ENCODE results near the gene ADAMTSL3. TPM values are rescaled to one million over a fixed set of nuclear protein-coding genes. Genes with fewer than 3 reads are reported as not detected.

Gene ADAMTSL3
- total and polyA plus RNA-seq, 2 of the 4 experiments (the other 2 are of a cell fraction): under 0.01 to 0.02 TPM

- Histone ChIP-seq H2BK15ac (ENCODE audit: low read depth, low read length) (no peak overlapping the region), H3K27ac (ENCODE audit: insufficient read depth, low read length) (no peak overlapping the region), H3K4me3 (ENCODE audit: insufficient read depth, low read depth, low read length) (no peak overlapping the region), H4K20me1 (ENCODE audit: insufficient read depth, low read length) (no peaks in the 10 kb centered on the region), H4K91ac (ENCODE audit: insufficient read depth, low read depth, low read length) (no peak overlapping the region), H4K5ac (ENCODE audit: low read depth, low read length) (no peak overlapping the region), H3K9me1 (ENCODE audit: insufficient read depth, low read length) (no peaks in the 10 kb centered on the region; the same call in 1 of the 2 replicates), H2AK5ac (ENCODE audit: low read depth, low read length) (no peak overlapping the region), H3K4me1 (ENCODE audit: control insufficient read depth, insufficient read depth, low read length) (peaks cover 3% of the 10 kb centered on the region; the same call in 1 of the 2 replicates), H3K23ac (ENCODE audit: low read depth, low read length) (no peak overlapping the region), H3K9me3 (ENCODE audit: control insufficient read depth, insufficient read depth, low read length) (peaks cover 2% of the 10 kb centered on the region), H4K8ac (ENCODE audit: low read depth in 2 of 2, low read length in 2 of 2) (no peak overlapping the region; a peak in 1 of 4 replicates), H2BK120ac (ENCODE audit: low read depth, low read length) (no peak overlapping the region), H2AK9ac (replicated peaks; ENCODE audit: low read depth, low read length, poor library complexity) (no peak overlapping the region), H3K79me1 (ENCODE audit: low read depth in 1 of 2, low read length in 2 of 2) (no peaks in the 10 kb centered on the region), H3K4me2 (ENCODE audit: low read depth, low read length) (peak overlapping the region; percentile 59; the same call in 1 of the 2 replicates), H3K27me3 (ENCODE audit: control insufficient read depth, insufficient read depth, low read length) (no peaks in the 10 kb centered on the region), H3K9ac (ENCODE audit: low read depth, low read length) (no peak overlapping the region), H2BK20ac (ENCODE audit: low read depth, low read length) (no peak overlapping the region), H2BK5ac (ENCODE audit: low read depth, low read length, poor library complexity, severe bottlenecking) (no peak overlapping the region), H3K18ac (ENCODE audit: low read depth, low read length) (no peak overlapping the region), H3K4ac (ENCODE audit: low read depth, low read length) (no peak overlapping the region), H3K14ac (replicated peaks; ENCODE audit: low read depth, low read length) (no peak overlapping the region), H3K56ac (ENCODE audit: extremely low read depth, insufficient read depth, low read length) (no peak overlapping the region), H2AFZ (replicated peaks; ENCODE audit: low read length, poor library complexity) (no peak overlapping the region), H3K36me3 (ENCODE audit: control insufficient read depth, insufficient read depth, low read length) (no peaks in the 10 kb centered on the region)
- ChIA-PET CTCF (no interaction called here), POLR2A (ENCODE audit: unreplicated experiment) (no interaction called here)
- BruUV-seq (replicated peaks): no TSS peak
- dilution Hi-C loops (cut with HindIII; ENCODE audit: low sequenced_read_pairs, unreplicated experiment): no loop called here
- ATAC-seq (ENCODE audit: low read depth) (peak; percentile 56), DNase-seq (peak; percentile 32)
- in situ Hi-C loops (cut with MboI; ENCODE audit: low sequenced_read_pairs): loop anchor here (10.0 kb wide), 1 partner anchor 61 kb away; no protein-coding TSS in a partner anchor
- WGBS, 2 experiments (ENCODE audit: extremely low coverage in 2 of 2, insufficient read length in 1 of 2): 50% methylated on average over 2 of the region's 9 CpGs; no CpG with 5 or more reads in 1 of the 2 experiments
- TF ChIP-seq MXI1 (IDR thresholded peaks at IDR 0.05; ENCODE audit: borderline replicate concordance, low read depth, low read length) (no peak), RAD21 (IDR thresholded peaks at IDR 0.05; ENCODE audit: low read length) (no peak), RFX5 (IDR thresholded peaks at IDR 0.05; ENCODE audit: low read depth, low read length) (no peak), SMC3 (IDR thresholded peaks at IDR 0.05; ENCODE audit: low read depth, low read length) (no peak), NFE2L2 (IDR thresholded peaks at IDR 0.05; ENCODE audit: low read depth, low read length) (no peak), MAFK (IDR thresholded peaks at IDR 0.05; ENCODE audit: low read depth, low read length) (no peak), CHD1 (IDR thresholded peaks at IDR 0.05; ENCODE audit: low read depth, low read length) (no peak), CEBPB (IDR thresholded peaks at IDR 0.05; ENCODE audit: low read depth, low read length) (no peak), FOS (IDR thresholded peaks at IDR 0.05; ENCODE audit: low read depth, low read length) (no peak), RCOR1 (IDR thresholded peaks at IDR 0.05; ENCODE audit: insufficient replicate concordance, low read length) (no peak), BHLHE40 (IDR thresholded peaks at IDR 0.05; ENCODE audit: low read depth, low read length) (no peak), POLR2A (IDR thresholded peaks at IDR 0.05; ENCODE audit: low read depth, low read length) (no peak), ELK1 (IDR thresholded peaks at IDR 0.05; ENCODE audit: borderline replicate concordance, low read depth, low read length) (no peak), MAZ (IDR thresholded peaks at IDR 0.05; ENCODE audit: borderline replicate concordance, low read depth, low read length) (no peak)
- TF ChIP-seq, protein P1, sequence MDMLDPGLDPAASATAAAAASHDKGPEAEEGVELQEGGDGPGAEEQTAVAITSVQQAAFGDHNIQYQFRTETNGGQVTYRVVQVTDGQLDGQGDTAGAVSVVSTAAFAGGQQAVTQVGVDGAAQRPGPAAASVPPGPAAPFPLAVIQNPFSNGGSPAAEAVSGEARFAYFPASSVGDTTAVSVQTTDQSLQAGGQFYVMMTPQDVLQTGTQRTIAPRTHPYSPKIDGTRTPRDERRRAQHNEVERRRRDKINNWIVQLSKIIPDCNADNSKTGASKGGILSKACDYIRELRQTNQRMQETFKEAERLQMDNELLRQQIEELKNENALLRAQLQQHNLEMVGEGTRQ (IDR thresholded peaks at IDR 0.05; ENCODE audit: low read depth, low read length): no peak
- TF ChIP-seq, protein P2, sequence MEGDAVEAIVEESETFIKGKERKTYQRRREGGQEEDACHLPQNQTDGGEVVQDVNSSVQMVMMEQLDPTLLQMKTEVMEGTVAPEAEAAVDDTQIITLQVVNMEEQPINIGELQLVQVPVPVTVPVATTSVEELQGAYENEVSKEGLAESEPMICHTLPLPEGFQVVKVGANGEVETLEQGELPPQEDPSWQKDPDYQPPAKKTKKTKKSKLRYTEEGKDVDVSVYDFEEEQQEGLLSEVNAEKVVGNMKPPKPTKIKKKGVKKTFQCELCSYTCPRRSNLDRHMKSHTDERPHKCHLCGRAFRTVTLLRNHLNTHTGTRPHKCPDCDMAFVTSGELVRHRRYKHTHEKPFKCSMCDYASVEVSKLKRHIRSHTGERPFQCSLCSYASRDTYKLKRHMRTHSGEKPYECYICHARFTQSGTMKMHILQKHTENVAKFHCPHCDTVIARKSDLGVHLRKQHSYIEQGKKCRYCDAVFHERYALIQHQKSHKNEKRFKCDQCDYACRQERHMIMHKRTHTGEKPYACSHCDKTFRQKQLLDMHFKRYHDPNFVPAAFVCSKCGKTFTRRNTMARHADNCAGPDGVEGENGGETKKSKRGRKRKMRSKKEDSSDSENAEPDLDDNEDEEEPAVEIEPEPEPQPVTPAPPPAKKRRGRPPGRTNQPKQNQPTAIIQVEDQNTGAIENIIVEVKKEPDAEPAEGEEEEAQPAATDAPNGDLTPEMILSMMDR (conservative IDR thresholded peaks at IDR 0.05; ENCODE audit: low read depth, low read length): no peak
- intact Hi-C loops (cut with micrococcal nuclease): no loop called here
Measured at GRCh38 chr15:83694015-83694414, 40.1 kb downstream of the ADAMTSL3 start.
